ENCODE data around the gene SH3RF3.

SH3RF3 gene

GRCh38 chr2:109266496-109266895 is 137.5 kb downstream of the SH3RF3 start:
- DNase-seq: no peak

DNA sequence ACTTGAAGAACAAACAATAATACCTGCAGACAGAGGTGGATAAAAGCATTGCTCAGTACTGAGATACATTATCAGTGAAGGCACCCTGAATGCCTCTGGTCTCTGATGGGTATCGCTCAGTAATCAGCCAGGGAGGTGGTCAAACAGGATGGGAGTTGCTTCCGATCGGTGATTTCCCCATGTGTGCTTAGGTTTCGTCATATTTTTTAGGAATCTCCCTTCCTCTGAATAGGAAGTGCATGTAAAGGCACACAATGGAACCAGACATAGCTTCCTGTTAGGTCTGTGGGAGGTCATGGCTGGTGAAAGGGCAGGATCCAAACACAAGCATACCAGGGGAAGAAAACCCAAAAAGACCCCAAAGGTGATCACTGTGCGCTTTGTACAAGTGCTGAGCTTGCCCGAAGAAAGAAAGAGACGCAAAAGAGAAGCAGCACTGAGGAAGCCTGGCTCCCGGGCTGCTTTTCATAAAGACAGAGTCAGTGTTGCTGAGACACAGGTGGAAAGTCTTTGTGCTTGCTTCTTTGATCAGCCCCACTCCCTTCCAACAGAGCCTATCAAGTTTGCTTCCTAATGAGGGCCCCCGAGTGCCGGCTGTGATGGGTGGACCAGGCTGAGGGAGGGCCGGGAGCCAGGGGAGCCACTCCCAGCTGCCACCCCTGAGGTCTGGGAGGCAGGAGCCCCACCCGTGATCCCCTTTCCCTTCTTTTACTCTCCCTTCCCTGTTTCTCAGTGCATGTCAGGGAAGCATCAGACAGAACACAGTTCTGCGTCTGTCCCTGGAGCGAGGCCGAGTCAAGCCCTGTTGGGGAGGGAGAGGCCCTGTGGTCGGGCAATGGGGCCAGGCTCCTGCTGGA is 138.2 kb downstream of the SH3RF3 start:
- DNase-seq: no peak

DNA sequence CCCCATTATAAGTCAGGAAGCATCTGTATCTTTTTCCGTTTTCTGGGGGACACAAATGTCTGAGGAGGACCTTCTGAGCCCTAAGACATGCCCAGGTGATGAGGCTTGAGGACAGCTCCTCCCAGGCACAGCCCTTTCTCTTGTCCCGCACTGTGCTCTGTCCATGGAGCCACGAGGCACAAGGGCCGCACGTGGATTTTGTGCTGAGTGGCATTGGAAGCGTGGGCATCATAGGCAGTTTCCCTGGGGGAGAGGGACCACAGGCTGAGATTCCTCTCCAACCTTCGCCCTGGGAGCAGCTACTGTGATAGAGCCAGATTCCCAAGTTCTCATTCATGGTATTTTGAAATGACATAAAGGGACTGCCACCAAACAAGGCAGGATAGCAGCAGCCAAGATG is 139.9 kb downstream of the SH3RF3 start:
- DNase-seq: no peak

DNA sequence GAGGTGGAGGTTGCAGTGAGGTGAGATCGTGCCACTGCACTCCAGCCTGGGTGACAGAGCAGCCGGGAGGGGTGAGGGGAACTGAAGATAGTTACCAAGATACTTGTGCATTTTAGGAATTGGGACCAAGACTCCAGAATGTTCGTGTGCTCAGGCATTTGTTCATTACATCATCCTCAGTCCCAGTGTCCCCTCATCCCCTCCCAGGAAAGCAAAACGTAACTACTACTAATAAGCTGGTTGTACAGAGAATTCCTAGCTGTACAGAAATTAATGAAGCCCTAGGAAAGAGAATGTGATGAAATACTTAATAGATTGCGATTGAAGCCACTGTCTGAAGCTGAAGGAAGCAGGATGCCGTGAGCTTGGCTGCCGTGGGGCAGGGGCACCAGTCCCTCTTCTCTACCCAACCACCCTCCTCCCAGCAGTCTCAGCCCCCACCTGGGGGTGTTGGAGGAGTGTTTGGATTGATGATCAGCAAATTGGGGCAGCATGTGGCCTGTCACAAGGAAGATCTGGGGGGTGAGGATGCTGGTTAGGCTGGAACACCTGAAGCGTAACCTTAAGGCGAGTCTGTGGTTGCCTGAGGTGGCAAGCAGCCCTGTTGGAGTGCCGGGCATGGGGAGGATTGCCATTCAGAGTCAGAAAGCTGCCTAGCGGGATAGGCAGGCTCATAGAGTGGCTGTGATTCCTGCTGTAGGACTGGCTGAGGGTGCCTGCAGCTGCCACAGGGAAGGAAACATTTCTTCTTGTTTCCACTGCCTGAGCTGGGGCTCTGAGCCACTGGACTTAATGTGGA is 140.9 kb downstream of the SH3RF3 start:
- DNase-seq: no peak

DNA sequence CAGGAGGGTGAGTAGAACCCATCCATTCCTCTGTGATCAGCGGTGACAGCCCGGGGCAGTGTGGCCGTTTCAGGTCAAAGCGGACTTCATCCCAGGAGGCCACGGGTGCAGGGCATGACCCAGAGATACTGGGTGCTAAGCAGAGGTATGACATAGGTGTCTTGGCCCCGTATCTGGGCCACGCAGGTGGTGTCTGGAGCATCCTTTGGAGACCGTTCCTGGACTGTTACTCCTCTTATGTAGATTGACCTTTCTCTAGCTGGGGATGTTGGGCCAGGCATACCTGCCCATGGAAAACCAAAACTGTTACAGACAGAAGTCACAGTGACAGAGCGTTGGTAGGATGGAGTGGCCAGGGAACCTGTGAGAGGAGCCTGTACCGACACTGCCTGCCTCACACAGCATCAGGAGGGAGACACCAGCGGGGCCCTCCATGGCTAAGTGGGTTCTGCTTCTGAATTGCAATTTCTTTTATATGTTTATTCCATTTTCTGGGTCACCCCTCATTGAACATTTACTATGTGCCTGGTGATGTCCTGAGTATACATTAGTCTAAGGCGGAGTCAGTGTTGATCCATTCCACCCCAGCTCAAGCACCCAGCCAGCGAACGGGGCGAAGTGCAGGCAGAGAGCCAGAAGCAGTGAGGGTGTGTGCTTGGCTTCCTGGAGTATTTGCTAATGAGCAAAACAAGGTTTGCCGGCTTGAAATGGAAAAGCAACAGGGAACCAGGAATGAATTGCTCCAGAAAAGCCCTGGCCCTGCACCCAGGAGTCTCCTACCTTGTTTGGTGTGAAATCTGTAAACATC is 141.7 kb downstream of the SH3RF3 start:
- DNase-seq: no peak

DNA sequence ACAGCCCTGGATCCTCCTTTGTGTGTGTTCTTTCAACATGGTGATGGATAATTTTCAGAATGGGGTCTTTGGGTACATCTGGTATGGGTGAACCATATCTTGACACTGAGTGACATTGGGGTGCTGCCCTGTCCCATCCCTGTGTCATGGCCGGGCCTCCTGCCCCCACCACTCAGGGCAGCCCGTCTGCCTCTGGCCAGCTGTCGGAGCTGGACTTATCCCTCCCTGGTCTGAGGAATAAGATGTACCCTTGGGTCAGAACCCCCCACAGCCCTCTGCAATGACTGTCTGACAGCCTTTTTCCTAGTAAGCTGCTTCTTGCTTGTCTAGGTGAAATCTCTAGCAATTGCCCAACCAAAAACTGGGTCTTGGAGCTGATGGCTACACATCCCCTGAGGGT is 142.9 kb downstream of the SH3RF3 start:
- no peak for DNase-seq

DNA sequence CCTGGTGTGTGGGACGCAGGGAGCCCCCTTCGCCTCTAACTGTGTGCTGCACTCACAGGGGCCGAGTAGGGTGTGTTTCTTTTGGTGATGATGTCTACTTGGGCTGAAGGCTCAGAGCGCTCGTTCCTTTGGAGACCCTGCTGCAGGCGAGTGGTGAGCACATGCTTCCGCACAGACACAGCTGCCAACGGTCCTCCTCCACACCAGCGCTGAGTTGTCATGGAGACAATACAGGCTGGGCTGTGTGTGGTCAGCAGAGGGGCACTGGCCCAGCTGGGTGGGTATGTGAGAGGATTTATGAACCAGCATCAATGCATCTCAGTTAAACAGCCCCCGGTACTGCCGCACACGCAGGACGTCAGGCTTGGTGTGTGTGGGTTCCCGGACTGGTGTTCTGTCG is 143.5 kb downstream of the SH3RF3 start:
- DNase-seq: no peak

DNA sequence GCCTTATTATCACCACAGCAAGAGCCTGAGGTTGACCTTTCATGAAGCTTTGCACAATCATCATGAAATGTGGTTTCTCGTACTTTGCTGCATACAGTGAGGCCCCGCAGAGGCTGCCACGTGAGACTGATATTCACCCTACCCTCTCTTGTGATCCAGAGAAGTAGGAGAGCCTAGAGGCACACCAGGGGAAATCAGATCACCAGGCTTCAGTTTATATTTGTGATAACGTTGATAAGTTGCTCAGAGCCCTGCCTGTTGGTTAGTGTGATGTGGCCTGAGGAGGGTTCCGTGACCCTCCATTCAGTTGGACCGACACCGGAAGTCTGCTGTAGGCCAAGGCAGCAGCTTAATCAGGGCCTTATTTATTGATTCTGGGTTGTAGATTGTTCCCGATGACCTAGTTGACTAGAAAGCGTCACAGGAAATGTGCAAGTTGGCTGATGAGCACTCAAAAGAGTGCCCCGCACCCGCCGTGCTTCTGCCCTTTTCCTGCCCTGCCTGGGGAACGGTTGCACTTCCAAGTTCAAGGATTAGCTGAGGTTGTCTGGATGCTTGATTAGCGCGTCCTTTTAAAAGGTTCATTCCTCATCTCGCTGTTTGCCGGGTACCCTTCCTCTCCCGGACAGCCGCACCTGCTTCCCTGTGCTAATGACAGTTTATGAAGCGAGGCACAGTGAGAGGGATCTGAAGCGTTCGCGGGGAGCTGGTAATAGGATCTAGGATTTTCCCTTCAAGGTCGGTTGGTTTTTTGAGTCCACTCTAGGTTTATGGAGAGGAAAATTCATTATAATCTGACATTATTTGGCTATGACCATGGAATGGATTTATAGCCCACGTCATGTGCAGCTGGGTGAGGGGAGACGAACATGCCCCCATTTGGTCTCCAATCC is 146.4 kb downstream of the SH3RF3 start:
- no peak for DNase-seq

- DNase-seq: no peak
Measured at GRCh38 chr2:109277406-109277805, 148.4 kb downstream of the SH3RF3 start.

DNA sequence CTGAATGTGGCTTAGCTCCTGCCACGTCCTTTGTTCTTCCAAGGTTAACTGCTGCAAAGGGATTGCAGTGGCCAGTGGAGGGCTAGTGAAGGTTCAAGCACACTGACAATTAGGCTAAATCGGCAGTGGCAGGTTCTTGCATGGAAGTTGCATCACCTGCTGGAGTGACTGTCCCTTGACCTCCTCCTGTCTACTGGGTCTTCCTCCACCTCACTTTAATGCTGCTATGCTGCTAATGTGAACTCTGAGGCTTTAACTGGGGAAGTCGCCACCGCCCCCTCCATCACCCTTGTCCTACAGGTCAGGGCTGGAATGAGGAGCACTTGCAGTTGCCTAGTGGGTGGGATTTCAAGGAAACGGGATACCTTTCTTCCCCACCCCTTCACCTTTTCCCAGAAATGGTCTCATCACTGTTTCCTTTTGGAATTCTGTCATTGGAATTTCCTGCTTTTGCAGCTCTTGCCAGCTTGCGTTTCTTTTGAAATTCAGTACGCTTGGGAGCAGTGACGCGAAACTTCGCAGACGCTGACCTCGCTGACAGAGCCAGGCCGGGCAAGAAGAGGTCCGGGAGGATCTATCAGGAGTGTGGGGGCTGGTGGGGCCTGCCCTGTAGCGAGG is 150.3 kb downstream of the SH3RF3 start:
- no peak for DNase-seq

DNA sequence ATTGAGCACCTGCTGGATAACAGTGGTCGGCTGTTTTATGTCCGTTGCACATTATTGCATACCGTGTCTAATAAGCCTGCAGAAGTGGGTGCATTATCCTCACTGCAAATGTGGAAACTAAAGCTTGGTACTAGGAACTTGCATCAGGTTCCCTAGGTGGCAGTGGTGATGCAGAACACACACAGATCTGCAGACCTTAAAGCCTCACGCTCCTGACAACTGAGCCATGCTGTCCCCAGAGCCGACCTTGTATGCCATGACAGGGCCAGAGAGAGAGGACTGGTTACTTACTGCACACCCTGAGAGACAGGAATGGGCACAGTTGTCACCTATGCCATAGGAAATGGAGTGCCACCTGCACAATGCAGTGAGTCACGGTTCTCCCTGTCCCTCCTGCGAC is 151.8 kb downstream of the SH3RF3 start:
- DNase-seq: no peak

DNA sequence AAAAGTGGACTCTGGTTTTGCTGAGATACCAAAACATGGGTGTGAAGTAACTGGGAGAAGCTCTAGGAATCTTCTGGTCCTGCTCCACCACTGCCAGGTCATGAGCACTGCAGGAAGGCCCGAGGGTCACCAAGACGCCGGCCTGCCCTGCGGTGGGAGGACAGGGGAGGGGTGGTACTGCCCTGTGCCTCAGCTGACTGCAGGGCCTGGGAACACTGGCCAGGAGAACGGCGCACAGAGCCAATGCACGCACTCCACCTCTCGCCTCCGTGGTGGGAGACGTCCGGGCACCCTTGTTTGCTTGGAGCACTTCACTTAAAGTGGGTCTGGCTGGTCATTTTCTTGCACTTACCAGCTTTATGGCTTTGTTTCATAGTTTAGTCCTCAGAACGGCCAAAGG is 153.4 kb downstream of the SH3RF3 start:
- no peak for DNase-seq

GRCh38 chr2:109282865-109283264 is 153.9 kb downstream of the SH3RF3 start:
- no peak for DNase-seq

DNA sequence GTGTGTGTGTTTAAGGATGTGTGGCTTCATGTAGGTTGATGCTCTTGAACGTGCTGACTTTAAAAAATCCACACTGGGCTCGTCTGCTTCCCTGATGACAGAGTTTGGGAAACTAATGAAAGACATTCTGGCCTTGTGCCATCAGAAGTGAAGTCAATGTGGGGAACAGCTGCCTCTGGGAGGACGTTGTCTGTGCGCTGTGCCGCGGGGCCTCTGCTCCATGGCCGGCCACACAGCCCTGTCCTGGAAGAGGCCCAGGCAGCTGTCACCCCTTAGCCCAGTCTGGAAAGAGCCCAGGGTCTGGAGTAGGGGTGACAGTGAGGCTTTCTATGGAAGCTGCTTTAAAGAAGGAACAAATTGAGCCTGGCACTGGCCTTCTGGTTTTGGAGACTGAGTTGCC is 155.8 kb downstream of the SH3RF3 start:
- no peak for DNase-seq

DNA sequence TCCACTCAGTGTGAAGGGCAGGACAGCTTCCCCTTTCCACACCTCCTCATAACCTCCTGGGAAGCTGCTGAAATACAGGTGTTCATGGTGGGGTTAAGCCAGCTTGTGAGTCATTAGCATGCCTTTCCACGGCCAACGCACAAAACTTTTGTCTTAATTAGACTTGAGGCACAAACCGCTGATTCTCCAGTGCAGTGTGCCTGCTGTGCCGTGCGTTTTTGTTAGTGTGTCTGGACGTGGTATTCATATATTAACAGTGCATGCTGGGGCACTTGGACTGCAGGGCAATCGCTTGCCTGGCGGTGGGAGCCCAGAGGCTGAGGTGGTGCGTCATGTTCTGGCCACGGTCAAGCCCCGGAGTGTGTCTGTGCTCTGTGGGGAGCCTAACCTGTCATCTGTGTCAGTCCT is 156.2 kb downstream of the SH3RF3 start:
- no peak for DNase-seq

DNA sequence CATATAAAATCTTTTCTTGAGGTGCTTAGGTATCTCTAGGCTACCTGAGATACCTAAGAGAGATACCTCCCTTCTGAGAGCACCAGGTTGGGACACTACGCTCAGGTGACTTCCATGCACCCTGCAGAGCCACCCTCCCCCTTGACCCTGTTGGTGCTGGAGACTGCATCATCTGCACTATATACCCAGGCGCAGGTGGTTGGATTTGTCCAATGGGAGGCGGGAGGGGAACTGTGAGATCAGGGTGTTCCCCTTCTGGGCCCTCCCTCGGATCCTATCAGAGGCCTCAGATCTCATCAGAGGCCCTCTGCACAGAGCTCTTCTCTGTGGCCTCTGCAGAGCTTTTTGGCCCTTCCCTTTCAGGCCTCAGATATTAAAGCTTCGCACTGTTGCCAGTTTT is 158.4 kb downstream of the SH3RF3 start:
- no peak for DNase-seq

- DNase-seq: no peak
Measured at GRCh38 chr2:109287838-109288237, 158.8 kb downstream of the SH3RF3 start.

DNA sequence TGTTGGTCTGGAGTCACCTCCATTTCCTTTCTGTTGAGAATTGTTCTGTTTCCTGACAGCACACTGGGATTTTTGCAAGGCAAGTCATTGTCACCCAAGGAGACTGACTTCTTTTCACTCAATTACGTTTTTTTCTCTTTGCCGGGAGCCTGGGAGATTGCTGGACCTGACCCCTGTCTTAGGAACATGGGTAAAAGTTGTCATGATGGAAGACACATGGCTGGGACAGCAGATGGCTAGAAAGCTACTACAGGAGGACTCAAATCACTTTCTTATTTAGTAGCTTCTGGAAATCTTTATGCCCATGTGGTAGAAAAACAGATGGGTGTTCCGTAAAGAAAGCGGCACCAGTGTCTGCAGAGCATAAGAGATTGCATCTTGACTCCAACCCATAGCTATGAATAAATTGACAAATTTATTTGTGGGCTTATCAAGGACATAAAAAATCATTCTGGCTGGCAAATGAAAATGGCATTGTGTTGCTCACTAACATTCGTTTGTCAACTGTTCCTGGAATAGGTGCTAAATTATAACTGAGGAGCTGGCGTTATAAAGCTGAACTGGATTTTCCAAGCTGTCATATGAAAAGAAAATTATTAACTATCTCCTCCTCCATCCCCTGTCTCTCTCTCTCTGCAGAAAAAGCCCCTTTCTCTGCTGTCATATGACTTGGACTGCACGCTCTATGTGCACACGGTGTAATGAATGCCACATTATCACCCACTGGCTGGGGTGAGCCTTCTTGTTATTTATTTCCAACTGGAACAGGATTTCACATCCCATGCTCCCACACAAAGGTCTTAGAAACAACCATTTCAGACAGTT is 159.8 kb downstream of the SH3RF3 start:
- DNase-seq: no peak

DNA sequence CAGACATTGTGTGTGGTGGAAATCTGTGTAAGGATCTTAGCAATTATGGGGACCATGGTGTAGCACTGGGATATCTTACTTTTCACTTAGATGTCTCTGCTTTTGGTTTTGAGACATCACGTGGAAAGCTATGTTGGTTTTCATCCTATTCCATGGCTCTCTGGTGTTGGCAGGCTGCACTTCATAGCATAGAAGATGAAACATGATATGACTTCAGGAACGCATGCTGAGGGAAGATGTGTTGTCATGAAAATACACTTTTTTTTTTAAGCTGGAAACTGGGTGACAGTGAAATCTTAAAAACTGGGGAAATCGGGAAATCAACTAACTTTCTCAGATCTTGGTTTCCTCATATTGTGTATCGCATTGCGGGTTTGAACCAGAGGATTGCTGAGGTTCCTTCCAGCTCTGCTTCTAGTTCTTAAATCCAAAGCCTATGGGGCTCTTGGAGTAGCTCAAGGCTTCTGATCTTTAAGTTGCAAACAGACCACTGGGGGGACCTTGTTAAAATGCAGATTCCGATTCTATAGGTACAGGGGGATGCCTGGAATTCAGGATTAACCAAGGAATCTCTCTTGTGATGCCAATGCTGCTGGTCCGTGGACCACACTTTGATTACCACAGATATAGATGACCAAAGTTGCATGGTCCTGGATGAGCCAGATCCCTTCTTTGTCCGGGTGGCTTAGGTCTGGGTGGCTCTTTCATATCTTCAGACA is 160.7 kb downstream of the SH3RF3 start:
- DNase-seq: no peak
